ENCODE results near the gene KCNMB4.

The KCNMB4 gene

GRCh38 chr12:70365648-70366518 lies at the start of gene KCNMB4:
Gene KCNMB4, plus strand, starts transcription at chr12:70366290. Its CDS starts 445 bp downstream, at chr12:70366735.
- in situ Hi-C loops (cut with MboI; ENCODE audit: low sequenced_read_pairs), result no loop called here

GRCh38 chr12:70317781-70318180 lies 48.3 kb upstream of the KCNMB4 start:
- in situ Hi-C loops (cut with MboI; ENCODE audit: low sequenced_read_pairs), result no loop called here

- in situ Hi-C loops (cut with MboI; ENCODE audit: low sequenced_read_pairs), result no loop called here
These were observed 46.5 kb upstream of the KCNMB4 start for GRCh38 chr12:70319605-70320004.

GRCh38 chr12:70321191-70321590 lies 44.9 kb upstream of the KCNMB4 start:
- in situ Hi-C loops (cut with MboI; ENCODE audit: low sequenced_read_pairs), result no loop called here

GRCh38 chr12:70327541-70327940 lies 38.5 kb upstream of the KCNMB4 start:
- in situ Hi-C loops (cut with MboI; ENCODE audit: low sequenced_read_pairs), result no loop called here

GRCh38 chr12:70329728-70330127 lies 36.4 kb upstream of the KCNMB4 start:
- in situ Hi-C loops (cut with MboI; ENCODE audit: low sequenced_read_pairs), result no loop called here

- in situ Hi-C loops (cut with MboI; ENCODE audit: low sequenced_read_pairs), result no loop called here
These were observed 35.9 kb upstream of the KCNMB4 start for GRCh38 chr12:70330158-70330557.

- in situ Hi-C loops (cut with MboI; ENCODE audit: low sequenced_read_pairs), result no loop called here
These were observed 33.9 kb upstream of the KCNMB4 start for GRCh38 chr12:70332236-70332635.

- in situ Hi-C loops (cut with MboI; ENCODE audit: low sequenced_read_pairs), result no loop called here
These were observed 31.3 kb upstream of the KCNMB4 start for GRCh38 chr12:70334742-70335141.

- in situ Hi-C loops (cut with MboI; ENCODE audit: low sequenced_read_pairs), result no loop called here
These were observed 27.6 kb upstream of the KCNMB4 start for GRCh38 chr12:70338531-70338930.

GRCh38 chr12:70351076-70351475 lies 15.0 kb upstream of the KCNMB4 start:
- in situ Hi-C loops (cut with MboI; ENCODE audit: low sequenced_read_pairs), result no loop called here

GRCh38 chr12:70353780-70354660 lies 12.1 kb upstream of the KCNMB4 start:
- in situ Hi-C loops (cut with MboI; ENCODE audit: low sequenced_read_pairs), result no loop called here

GRCh38 chr12:70354787-70355186 lies 11.3 kb upstream of the KCNMB4 start:
- in situ Hi-C loops (cut with MboI; ENCODE audit: low sequenced_read_pairs), result no loop called here

- in situ Hi-C loops (cut with MboI; ENCODE audit: low sequenced_read_pairs), result no loop called here
These were observed 10.1 kb upstream of the KCNMB4 start for GRCh38 chr12:70355972-70356371.

GRCh38 chr12:70359458-70360197 lies 6.5 kb upstream of the KCNMB4 start:
- in situ Hi-C loops (cut with MboI; ENCODE audit: low sequenced_read_pairs), result no loop called here

- in situ Hi-C loops (cut with MboI; ENCODE audit: low sequenced_read_pairs), result no loop called here
These were observed 5.9 kb upstream of the KCNMB4 start for GRCh38 chr12:70360218-70360617.

- in situ Hi-C loops (cut with MboI; ENCODE audit: low sequenced_read_pairs), result no loop called here
These were observed 1.2 kb upstream of the KCNMB4 start for GRCh38 chr12:70364695-70365397.

GRCh38 chr12:70365398-70365647 lies 767 bp upstream of the KCNMB4 start:
- in situ Hi-C loops (cut with MboI; ENCODE audit: low sequenced_read_pairs), result no loop called here

GRCh38 chr12:70366581-70367257 lies 629 bp downstream of the KCNMB4 start:
- in situ Hi-C loops (cut with MboI; ENCODE audit: low sequenced_read_pairs), result no loop called here

All from HL-60/S4 (cell line).